ENCODE data around the gene MKNK2.

MKNK2 gene

DNA sequence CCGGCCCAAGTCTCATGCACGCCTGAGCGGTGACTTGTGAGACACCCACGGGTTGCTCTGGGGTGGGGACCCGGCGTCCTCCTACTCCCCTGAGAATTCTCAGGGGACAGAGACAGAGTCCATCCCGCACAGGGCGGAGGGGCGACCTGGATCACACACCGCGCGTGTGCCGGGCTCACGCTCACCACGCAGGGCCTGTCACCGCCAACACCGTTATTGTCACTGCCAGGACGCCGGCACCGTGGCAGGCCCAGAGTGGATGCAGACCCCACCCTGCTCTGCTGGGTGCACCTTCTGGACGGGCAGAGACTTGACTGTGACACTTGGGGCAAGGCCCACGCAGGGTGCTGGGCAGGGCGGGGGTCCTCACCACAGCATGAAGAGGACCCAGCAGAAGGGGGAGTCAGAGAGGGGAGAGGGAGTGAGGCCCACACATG lies 28.8 kb upstream of the MKNK2 start:
- no peak for DNase-seq

GRCh38 chr19:2079076-2079864 lies 28.2 kb upstream of the MKNK2 start:
- DNase-seq, result no peak

GRCh38 chr19:2077833-2078619 lies 27.0 kb upstream of the MKNK2 start:
- DNase-seq, result no peak

DNA sequence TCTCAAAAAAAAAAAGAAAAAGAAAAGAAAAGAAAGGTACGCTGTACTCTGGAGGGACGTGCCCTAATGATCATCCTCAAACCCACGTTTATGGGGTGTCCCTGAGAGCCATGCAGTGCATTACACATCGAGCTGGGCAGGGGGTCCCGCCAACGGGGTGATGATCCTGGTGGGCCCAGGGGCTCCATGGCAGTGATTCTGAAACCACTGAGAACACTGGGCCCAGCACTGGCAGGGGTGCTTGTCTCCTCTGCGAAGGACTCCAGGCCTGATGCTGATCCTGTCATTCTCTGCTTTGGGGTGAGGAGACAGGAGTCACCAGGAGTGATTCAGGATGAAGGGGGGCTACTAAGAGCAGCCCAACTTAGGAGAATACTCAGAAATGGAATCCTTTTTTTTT lies 26.4 kb upstream of the MKNK2 start:
- no peak for DNase-seq

GRCh38 chr19:2076526-2076944 lies 25.5 kb upstream of the MKNK2 start:
- no peak for DNase-seq

DNA sequence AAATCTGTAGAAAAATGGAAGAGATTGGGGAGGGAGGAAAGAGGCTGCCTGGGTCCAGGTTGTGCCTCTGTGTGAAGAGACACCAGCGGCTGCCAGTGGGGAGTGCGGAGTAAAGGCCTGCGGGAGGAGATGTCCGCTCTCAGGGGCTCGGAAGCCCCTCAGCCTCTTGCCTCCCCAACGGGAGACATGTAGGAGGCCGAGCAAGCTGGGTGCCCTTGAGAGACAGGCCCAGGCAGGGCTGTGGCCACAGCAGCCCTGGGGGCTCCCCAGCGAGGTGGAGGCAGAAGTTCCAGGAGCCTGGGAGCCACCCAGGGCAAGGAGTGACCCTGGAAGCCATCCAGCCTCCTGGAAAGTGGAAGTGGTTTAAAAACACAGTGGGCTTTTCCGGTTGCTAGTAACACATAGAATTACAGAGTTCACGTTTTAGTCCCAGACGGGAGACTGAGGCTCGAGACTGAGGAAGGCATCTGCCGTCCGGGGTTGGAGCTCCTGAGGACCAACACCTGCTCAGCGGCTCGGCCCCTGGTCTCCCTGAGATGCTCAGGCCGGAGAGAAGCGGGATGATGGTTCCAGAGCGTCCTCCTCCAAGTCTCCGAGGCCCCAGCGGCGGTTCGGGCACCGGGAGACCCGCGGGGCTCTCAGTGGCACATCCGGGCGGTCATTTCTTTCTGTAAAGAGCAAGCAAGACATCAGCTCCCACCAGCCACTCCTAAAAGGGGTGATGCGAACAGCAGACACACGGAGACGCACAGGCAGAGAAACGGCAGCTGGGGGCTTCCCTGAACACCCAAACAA lies 21.9 kb upstream of the MKNK2 start:
- no peak for DNase-seq

DNA sequence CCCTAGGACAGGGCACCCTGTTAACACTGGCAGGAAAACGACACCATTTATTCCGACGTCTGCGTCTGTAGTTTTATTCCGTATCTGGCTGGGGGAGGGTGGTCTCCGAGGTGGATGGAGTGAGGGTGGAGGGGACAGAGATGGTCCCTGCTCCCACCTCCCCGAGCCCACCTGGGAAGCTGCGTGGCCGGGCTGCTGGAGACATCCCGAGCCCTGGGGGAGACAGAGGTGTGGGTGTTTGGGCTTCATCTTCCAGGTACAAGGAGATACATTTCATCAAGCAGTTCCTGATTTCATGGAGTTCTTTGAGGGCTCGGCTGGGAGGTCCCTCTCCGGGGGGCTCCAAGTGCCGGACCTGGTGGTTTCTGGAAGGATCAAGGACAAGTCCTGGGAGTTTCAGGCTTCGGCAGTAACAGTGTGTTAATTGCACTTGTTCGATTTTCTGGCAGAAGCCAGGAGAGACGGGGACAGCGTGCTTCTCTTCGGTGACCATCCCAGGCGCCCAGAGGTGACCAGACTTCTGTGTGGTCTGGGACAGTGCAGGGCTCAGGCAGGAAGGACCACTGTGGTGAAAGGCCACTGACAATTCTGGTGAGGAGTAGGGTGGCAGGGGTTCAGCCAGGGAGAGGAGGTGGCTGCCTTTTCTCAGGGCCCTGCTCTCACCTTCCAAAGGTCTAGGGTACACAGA lies 20.1 kb upstream of the MKNK2 start:
- DNase-seq, result no peak

- DNase-seq, result no peak
These were observed 19.4 kb upstream of the MKNK2 start for GRCh38 chr19:2070436-2070827.

GRCh38 chr19:2064788-2065524 lies 13.9 kb upstream of the MKNK2 start:
- DNase-seq, result no peak

GRCh38 chr19:2064395-2064787 lies 13.3 kb upstream of the MKNK2 start:
- DNase-seq, result no peak

- DNase-seq, result no peak
These were observed 12.8 kb upstream of the MKNK2 start for GRCh38 chr19:2063824-2064223.

DNA sequence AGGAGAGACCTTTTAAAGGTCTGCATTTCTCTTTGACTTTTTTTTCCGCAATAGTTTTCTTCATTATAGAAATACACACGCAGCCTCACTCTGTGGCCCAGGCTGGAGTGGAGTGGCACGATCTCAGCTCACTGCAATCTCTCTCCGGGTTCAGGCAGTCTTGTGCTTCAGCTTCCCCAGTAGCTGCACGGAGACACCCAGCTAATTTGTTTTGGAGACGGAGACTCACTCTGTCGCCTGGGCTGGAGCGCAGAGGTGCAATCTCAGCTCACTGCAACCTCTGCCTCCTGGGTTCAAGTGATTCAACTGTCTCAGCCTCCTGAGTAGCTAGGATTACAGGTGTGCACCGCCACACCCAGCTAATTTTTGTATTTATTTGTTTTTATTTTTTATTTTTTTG lies 11.7 kb upstream of the MKNK2 start:
- DNase-seq, result no peak

GRCh38 chr19:2062389-2062729 lies 11.3 kb upstream of the MKNK2 start:
- DNase-seq, result no peak

- peak; percentile 98 for DNase-seq
These were observed 10.7 kb upstream of the MKNK2 start for GRCh38 chr19:2061495-2062388.

GRCh38 chr19:2060884-2061494 lies 9.9 kb upstream of the MKNK2 start:
- DNase-seq, result peak; percentile 50

GRCh38 chr19:2059422-2060201 lies 8.6 kb upstream of the MKNK2 start:
- DNase-seq, result peak; percentile 48

DNA sequence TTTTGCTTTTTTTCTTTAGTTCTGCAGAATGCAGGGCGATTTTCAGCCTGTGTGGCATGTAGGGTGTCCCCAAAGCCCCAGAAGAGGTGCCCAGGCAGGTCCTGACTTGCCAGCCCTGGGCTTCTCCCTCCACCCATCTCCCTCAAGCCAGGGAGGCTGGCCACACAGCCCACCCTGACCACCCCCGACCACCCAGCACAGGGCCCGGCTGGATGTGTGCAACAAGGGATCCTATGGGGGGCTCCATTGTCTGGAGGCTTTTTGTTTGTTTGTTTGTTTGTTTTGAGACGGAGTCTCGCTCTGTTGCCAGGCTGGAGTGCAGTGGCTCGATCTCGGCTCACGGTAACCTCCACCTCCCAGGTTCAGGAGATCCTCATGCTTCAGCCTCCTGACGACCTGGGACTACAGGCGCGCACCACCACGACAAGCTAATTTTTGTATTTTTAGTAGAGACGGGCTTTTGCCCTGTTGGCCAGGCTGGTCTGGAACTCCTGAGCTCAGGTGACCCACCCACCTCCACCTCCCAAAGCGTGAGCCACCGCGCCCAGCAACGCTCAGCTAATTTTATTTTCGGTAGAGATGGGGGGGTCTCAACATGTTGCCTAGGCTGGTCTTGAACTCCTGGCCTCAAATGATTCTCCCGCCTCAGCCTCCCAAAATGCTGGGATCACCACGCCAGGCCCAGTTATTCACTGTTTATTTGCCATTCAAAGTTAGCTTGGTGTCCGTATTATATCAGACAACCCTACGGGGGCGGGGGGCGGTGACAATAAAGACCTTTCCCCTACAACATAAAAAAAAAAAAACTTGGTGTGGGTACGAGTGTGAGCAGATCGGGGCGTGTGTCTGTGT lies 7.8 kb upstream of the MKNK2 start:
- DNase-seq, result no peak

GRCh38 chr19:2057484-2058469 lies 6.7 kb upstream of the MKNK2 start:
- no peak for DNase-seq

All from NCI-H1092 treated with DMSO at 0.1 percent for 48 hours (cell line).